ENCODE data around the gene TBC1D21. TPM values are rescaled to one million over a fixed set of nuclear protein-coding genes. Genes with fewer than 3 reads are reported as not detected.

The TBC1D21 gene
- total and polyA plus RNA-seq, 9 of the 15 experiments (the other 6 are each of a cell fraction or from before 2014, with no cell fraction given), result not detected

- no peak for TF ChIP-seq ZFPM2 (CRISPR knock-in tag; IDR thresholded peaks at IDR 0.05)
- TF ChIP-seq NR2C2 (CRISPR knock-in tag; IDR thresholded peaks at IDR 0.05), result no peak
- TF ChIP-seq NR2C2 (tag; IDR thresholded peaks at IDR 0.05), result no peak
- no peak for TF ChIP-seq ZHX1 (conservative IDR thresholded peaks at IDR 0.05; ENCODE audit: low read length)
- no peak for TF ChIP-seq ZNF384 (IDR thresholded peaks at IDR 0.05; ENCODE audit: low read depth, low read length)
- no peak for TF ChIP-seq CHCHD3 (CRISPR knock-in tag; IDR thresholded peaks at IDR 0.05)
- no peak for TF ChIP-seq ZNF592 (IDR thresholded peaks at IDR 0.05)
- TF ChIP-seq SP2 (IDR thresholded peaks at IDR 0.05; ENCODE audit: extremely low read depth, low read depth, low read length, poor library complexity, severe bottlenecking), result no peak
- TF ChIP-seq U2AF1 (optimal IDR thresholded peaks at IDR 0.05; ENCODE audit: low read depth, low read length), result no peak
- no peak for TF ChIP-seq HEY1 (CRISPR knock-in tag; IDR thresholded peaks at IDR 0.05; ENCODE audit: borderline replicate concordance)
- TF ChIP-seq RBM25 (IDR thresholded peaks at IDR 0.05; ENCODE audit: low read depth, low read length, severe bottlenecking), result peak; percentile 76
- no peak for TF ChIP-seq MEF2A (IDR thresholded peaks at IDR 0.05; ENCODE audit: control insufficient read depth, low read depth, low read length)
- no peak for TF ChIP-seq CCNT2 (IDR thresholded peaks at IDR 0.05; ENCODE audit: borderline replicate concordance, extremely low read depth, insufficient read length, low read depth, low read length)
- no peak for TF ChIP-seq HBP1 (CRISPR knock-in tag; IDR thresholded peaks at IDR 0.05)
- no peak for TF ChIP-seq ATF4 (CRISPR knock-in tag; IDR thresholded peaks at IDR 0.05)
Measured at GRCh38 chr15:73897441-73898261, 24.3 kb downstream of the TBC1D21 start (continued).

Data from K562 (cell line).